Endothelial cell of umbilical vein (primary cell): Measurements from ENCODE around the gene OLFML2A. TPM values are rescaled to one million over a fixed set of nuclear protein-coding genes. Genes with fewer than 3 reads are reported as not detected.

Experiments used
- BruUV-seq: library from RNA; stranded (reverse); fragments of 400-500 nt; replicated peaks from 2 replicates; lab custom pipeline; 2021; lab: Mats Ljungman, UMichigan
- CTCF ChIA-PET: fragments of 300-600, 350-600 bp; sonication (Branson Sonifier 250); formaldehyde crosslinking; loops from one replicate; lab custom pipeline; 2021; ENCODE audit warnings: antibody characterized with exemption, inconsistent platforms; lab: Charles Lee
- POLR2A ChIA-PET: fragments of 300-600, 350-600 bp; sonication (Branson Sonifier 250); formaldehyde crosslinking; loops from one replicate; lab custom pipeline; 2021; ENCODE audit warnings: antibody characterized with exemption, inconsistent platforms; lab: Charles Lee
- DNase-seq: peaks from one replicate; pipeline ENCODE4 v3.0.0-alpha.2; 2011; ENCODE audit warnings: low read depth, low spot score
- FAIRE-seq: peaks from 2 replicates; lab custom pipeline; 2011; peaks lifted over from hg19 to GRCh38; lab: Jason Lieb, UNC
- H2AFZ ChIP-seq: 2 replicates; pipeline ENCODE4 v1.6.0; 2012; ENCODE audit warnings: low read depth, low read length, control low read depth, inconsistent platforms
- H3K27ac ChIP-seq: 2 replicates; pipeline ENCODE4 v1.5.1; 2011; ENCODE audit warnings: low read depth, mild to moderate bottlenecking, control low read depth, low read length, moderate library complexity; ENCODE audit not compliant: insufficient read depth
- H3K27me3 ChIP-seq, 2 experiments: 2 replicates each; pipeline versions ENCODE4 v1.6.0 to v1.6.1; 2011; ENCODE audit warnings: low read length in 2 of 2, mixed read lengths in 1 of 2; ENCODE audit not compliant: control insufficient read depth in 2 of 2, insufficient read depth in 2 of 2
- H3K36me3 ChIP-seq, 2 experiments: 2 replicates in 1 of 2; 3 replicates in 1 of 2; pipeline ENCODE4 v1.5.1; 2011; ENCODE audit warnings: low read length in 2 of 2, mild to moderate bottlenecking in 1 of 2, moderate library complexity in 1 of 2; ENCODE audit not compliant: control insufficient read depth in 2 of 2, insufficient read depth in 2 of 2; ENCODE audit errors: extremely low read depth in 1 of 2
- H3K4me1 ChIP-seq: 3 replicates; pipeline ENCODE4 v1.5.1; 2011; ENCODE audit warnings: mild to moderate bottlenecking, low read length; ENCODE audit not compliant: control insufficient read depth, insufficient read depth; ENCODE audit errors: extremely low read depth
- H3K4me2 ChIP-seq: 2 replicates; pipeline ENCODE4 v1.6.1; 2011; ENCODE audit warnings: low read length, control low read depth, mixed read lengths; ENCODE audit not compliant: insufficient read depth
- H3K4me3 ChIP-seq, 3 experiments: fragments of 200-600 bp in 1 of 3; sonication (generic), shearing (Covaris generic) in 1 of 3; replicated peaks in 1 of 3; 2 replicates each; pipeline ENCODE4 v1.5.1; 2011 to 2016; ENCODE audit warnings: control low read depth in 3 of 3, low read length in 3 of 3, mild to moderate bottlenecking in 2 of 3, inconsistent platforms in 1 of 3, low read depth in 1 of 3, moderate library complexity in 1 of 3; ENCODE audit not compliant: insufficient read depth in 1 of 3
- H3K79me2 ChIP-seq: 2 replicates; pipeline ENCODE4 v1.6.0; 2012; ENCODE audit warnings: low read length, inconsistent platforms; ENCODE audit not compliant: control insufficient read depth, insufficient read depth
- H3K9ac ChIP-seq: replicated peaks from 2 replicates; pipeline ENCODE3; 2011; ENCODE audit warnings: low read length, control low read depth; ENCODE audit not compliant: insufficient read depth; ENCODE audit errors: extremely low read depth
- H3K9me1 ChIP-seq: replicated peaks from 3 replicates; pipeline ENCODE4 v1.6.0; 2011; ENCODE audit warnings: mild to moderate bottlenecking, low read length; ENCODE audit not compliant: control insufficient read depth, insufficient read depth; ENCODE audit errors: extremely low read depth
- H3K9me3 ChIP-seq: replicated peaks from 2 replicates; pipeline ENCODE4 v1.5.1; 2012; ENCODE audit warnings: low read length, inconsistent platforms; ENCODE audit not compliant: control insufficient read depth, insufficient read depth
- H4K20me1 ChIP-seq: replicated peaks from 2 replicates; pipeline ENCODE3; 2011; ENCODE audit warnings: mild to moderate bottlenecking, low read length; ENCODE audit not compliant: control insufficient read depth, insufficient read depth; ENCODE audit errors: extremely low read depth
- EZH2 ChIP-seq: IDR thresholded peaks from 2 replicates; pipeline ENCODE4 v1.6.1; 2012; ENCODE audit warnings: borderline replicate concordance, low read depth, mild to moderate bottlenecking, moderate library complexity, low read length, inconsistent platforms; ENCODE audit not compliant: severe bottlenecking
- FOS ChIP-seq: IDR thresholded peaks from 2 replicates; pipeline ENCODE4 v1.6.1; 2011; ENCODE audit warnings: mild to moderate bottlenecking, low read length, moderate library complexity, borderline replicate concordance; ENCODE audit not compliant: insufficient read depth
- GATA2 ChIP-seq: IDR thresholded peaks from 2 replicates; pipeline ENCODE4 v1.7.0; 2011; ENCODE audit warnings: low read depth, mild to moderate bottlenecking, moderate library complexity, mixed read lengths, low read length; ENCODE audit not compliant: insufficient read length, insufficient read depth
- JUN ChIP-seq: IDR thresholded peaks from 2 replicates; pipeline ENCODE4 v1.6.1; 2011; ENCODE audit warnings: borderline replicate concordance, low read depth; ENCODE audit not compliant: insufficient read length, insufficient read depth
- MYC ChIP-seq: IDR thresholded peaks from one replicate; pipeline ENCODE4 v1.6.1; 2011; ENCODE audit warnings: mild to moderate bottlenecking, low read depth, low read length
- POLR2A ChIP-seq: IDR thresholded peaks from 2 replicates; pipeline ENCODE4 v1.6.1; 2012; ENCODE audit warnings: low read depth, mild to moderate bottlenecking, control low read depth, low read length
- POLR2AphosphoS5 ChIP-seq: IDR thresholded peaks from 2 replicates; pipeline ENCODE4 v1.6.1; 2012; ENCODE audit warnings: low read depth, mild to moderate bottlenecking, control low read depth, low read length, moderate library complexity; ENCODE audit not compliant: insufficient read depth
- dilution Hi-C: fragments of 300-500 bp; cut with MboI; formaldehyde crosslinking; loops from one replicate; pipeline ENCODE4 v1.15.0; 2019; ENCODE audit warnings: low sequenced_read_pairs; ENCODE audit not compliant: extremely low pct_ligation_motif_present
- intact Hi-C: fragments of 100-400 bp; cut with micrococcal nuclease; formaldehyde crosslinking; loops from one replicate; pipeline ENCODE4 v1.10.0; 2022
- polyA plus RNA-seq, 4 experiments: library from polyadenylated mRNA; depleted of rRNA in 3 of 4; stranded (reverse) in 3 of 4; unstranded in 1 of 4; fragments of >200 nt; gene quantifications; 2 replicates each; pipeline versions ENCODE4 v1.2.1 to v1.2.3, GENCODE V29; 2011 to 2012; ENCODE audit warnings: missing spikeins in 1 of 4
- total RNA-seq: library from RNA; stranded (reverse); gene quantifications from 2 replicates; pipeline ENCODE4 v1.2.3, GENCODE V29; 2021
- TF ChIP-seq, protein P1 (sequence below), 2 donors: IDR thresholded peaks; 1 replicate in 1 of 2; 2 replicates in 1 of 2; pipeline ENCODE4 v1.5.1; 2011; ENCODE audit warnings: low read length in 2 of 2, mild to moderate bottlenecking in 2 of 2, moderate library complexity in 2 of 2, control low read depth in 1 of 2, inconsistent platforms in 1 of 2, low read depth in 1 of 2; ENCODE audit not compliant: insufficient read depth in 1 of 2; ENCODE audit errors: extremely low read depth in 1 of 2
- TF ChIP-seq, protein P2 (sequence below): IDR thresholded peaks from 2 replicates; pipeline ENCODE4 v1.6.1; 2011; ENCODE audit not compliant: insufficient read depth, insufficient read length

The OLFML2A gene
- total and polyA plus RNA-seq, 2 donors (not counting 3 experiments of a cell fraction or from before 2014, with no cell fraction given) = 0.92 to 1.1 TPM

DNA sequence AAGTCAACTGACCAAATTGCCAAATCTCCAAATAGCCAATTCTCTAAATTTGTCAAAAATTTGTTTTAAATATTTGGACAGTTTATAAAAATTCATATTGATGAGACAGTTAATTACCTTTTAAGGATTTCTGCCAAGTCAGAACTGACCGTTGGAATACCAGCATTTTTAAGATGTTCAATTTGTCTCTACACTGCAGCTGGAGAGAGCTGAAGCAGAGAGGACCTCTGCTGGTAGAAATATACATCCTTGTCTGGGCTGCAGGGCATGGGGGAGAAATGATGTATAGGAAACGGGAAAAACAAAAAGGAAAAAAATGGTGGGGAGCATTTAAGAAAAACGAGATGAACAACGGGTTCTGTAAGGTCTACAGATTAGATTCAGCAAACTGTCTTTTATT, 22.6 kb upstream of the OLFML2A start:
- dilution Hi-C loops = no loop called here
- DNase-seq = peak; percentile 33
- no peaks in the 10 kb centered on the region for H3K9me3 ChIP-seq
- no peaks in the 10 kb centered on the region for H3K4me1 ChIP-seq
- no peak overlapping the region for H3K4me3 ChIP-seq
- no peak overlapping the region for H3K4me2 ChIP-seq
- ChIA-PET CTCF (interaction anchor here (0.6 to 5.0 kb wide), 5 partner anchors 18 to 614 kb away, joined by 3 to 49 read pairs (median 9); no protein-coding TSS in a partner anchor), POLR2A (no interaction called here)
- H4K20me1 ChIP-seq = no peaks in the 10 kb centered on the region
- H2AFZ ChIP-seq = no peak overlapping the region
- peak; percentile 66 for FAIRE-seq
- intact Hi-C loops = loop anchor here (1.0 kb wide), 3 partner anchors 42 to 203 kb away; no protein-coding TSS in a partner anchor
- BruUV-seq = no TSS peak
- peaks cover 30 to 52% of the 10 kb centered on the region in 2 experiments for H3K27me3 ChIP-seq
- H3K36me3 ChIP-seq = no peaks in the 10 kb centered on the region
- no peak overlapping the region for H3K27ac ChIP-seq
- no peak overlapping the region for H3K9ac ChIP-seq
- H3K9me1 ChIP-seq = no peaks in the 10 kb centered on the region
- TF ChIP-seq EZH2 (no peak), POLR2AphosphoS5 (no peak), MYC (no peak), FOS (no peak), JUN (no peak), POLR2A (no peak), GATA2 (no peak)
- TF ChIP-seq, protein P1, sequence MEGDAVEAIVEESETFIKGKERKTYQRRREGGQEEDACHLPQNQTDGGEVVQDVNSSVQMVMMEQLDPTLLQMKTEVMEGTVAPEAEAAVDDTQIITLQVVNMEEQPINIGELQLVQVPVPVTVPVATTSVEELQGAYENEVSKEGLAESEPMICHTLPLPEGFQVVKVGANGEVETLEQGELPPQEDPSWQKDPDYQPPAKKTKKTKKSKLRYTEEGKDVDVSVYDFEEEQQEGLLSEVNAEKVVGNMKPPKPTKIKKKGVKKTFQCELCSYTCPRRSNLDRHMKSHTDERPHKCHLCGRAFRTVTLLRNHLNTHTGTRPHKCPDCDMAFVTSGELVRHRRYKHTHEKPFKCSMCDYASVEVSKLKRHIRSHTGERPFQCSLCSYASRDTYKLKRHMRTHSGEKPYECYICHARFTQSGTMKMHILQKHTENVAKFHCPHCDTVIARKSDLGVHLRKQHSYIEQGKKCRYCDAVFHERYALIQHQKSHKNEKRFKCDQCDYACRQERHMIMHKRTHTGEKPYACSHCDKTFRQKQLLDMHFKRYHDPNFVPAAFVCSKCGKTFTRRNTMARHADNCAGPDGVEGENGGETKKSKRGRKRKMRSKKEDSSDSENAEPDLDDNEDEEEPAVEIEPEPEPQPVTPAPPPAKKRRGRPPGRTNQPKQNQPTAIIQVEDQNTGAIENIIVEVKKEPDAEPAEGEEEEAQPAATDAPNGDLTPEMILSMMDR (IDR thresholded peaks at IDR 0.05; ENCODE audit: extremely low read depth in 1 of 2, insufficient read depth in 1 of 2, low read depth in 1 of 2, low read length in 2 of 2) = peak in 1 of 2 donors; percentile 34
- TF ChIP-seq, protein P2, sequence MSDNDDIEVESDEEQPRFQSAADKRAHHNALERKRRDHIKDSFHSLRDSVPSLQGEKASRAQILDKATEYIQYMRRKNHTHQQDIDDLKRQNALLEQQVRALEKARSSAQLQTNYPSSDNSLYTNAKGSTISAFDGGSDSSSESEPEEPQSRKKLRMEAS = no peak
- H3K79me2 ChIP-seq = no peaks in the 10 kb centered on the region
